ENCODE data around the gene MSX1.

DNA sequence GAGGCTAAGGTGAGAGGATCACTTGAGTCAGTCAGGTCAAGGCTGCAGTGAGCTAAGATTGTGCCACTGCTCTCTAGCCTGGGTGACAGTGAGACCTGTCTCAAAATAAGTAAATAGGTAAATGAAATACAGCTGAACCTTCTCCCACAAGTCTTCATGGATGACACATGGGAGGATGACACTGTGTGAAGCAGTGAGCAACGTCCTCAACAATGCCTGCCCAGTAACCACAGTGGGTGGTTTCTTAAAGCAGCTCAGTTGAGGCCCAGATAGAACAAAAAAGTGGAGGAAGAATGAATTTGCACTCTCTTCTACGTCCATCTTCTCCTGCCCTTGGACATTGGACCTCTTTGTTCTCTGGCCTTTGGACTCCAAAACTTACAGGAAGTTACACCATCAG lies 52.7 kb downstream of the MSX1 start:
- TF ChIP-seq, protein P1, sequence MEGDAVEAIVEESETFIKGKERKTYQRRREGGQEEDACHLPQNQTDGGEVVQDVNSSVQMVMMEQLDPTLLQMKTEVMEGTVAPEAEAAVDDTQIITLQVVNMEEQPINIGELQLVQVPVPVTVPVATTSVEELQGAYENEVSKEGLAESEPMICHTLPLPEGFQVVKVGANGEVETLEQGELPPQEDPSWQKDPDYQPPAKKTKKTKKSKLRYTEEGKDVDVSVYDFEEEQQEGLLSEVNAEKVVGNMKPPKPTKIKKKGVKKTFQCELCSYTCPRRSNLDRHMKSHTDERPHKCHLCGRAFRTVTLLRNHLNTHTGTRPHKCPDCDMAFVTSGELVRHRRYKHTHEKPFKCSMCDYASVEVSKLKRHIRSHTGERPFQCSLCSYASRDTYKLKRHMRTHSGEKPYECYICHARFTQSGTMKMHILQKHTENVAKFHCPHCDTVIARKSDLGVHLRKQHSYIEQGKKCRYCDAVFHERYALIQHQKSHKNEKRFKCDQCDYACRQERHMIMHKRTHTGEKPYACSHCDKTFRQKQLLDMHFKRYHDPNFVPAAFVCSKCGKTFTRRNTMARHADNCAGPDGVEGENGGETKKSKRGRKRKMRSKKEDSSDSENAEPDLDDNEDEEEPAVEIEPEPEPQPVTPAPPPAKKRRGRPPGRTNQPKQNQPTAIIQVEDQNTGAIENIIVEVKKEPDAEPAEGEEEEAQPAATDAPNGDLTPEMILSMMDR (IDR thresholded peaks at IDR 0.05; ENCODE audit: low read depth, low read length): no peak
- TF ChIP-seq EZH2phosphoT487 (IDR thresholded peaks at IDR 0.05; ENCODE audit: low read depth): no peak

Data from OCI-LY3 (cell line).